OCI-M1 (cell line): ENCODE data around the gene DYNLT2.

Experiments
- DNase-seq: peaks from one replicate; lab custom pipeline; 2025; lab: John Stamatoyannopoulos, UW

DYNLT2 gene, protein sequence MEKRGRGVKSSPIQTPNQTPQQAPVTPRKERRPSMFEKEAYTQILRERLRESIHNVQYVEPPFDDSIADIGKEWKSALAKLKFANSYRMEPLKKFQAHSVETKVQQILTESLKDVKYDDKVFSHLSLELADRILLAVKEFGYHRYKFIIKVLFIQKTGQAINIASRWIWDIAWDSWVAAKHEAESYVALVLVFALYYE

DNA sequence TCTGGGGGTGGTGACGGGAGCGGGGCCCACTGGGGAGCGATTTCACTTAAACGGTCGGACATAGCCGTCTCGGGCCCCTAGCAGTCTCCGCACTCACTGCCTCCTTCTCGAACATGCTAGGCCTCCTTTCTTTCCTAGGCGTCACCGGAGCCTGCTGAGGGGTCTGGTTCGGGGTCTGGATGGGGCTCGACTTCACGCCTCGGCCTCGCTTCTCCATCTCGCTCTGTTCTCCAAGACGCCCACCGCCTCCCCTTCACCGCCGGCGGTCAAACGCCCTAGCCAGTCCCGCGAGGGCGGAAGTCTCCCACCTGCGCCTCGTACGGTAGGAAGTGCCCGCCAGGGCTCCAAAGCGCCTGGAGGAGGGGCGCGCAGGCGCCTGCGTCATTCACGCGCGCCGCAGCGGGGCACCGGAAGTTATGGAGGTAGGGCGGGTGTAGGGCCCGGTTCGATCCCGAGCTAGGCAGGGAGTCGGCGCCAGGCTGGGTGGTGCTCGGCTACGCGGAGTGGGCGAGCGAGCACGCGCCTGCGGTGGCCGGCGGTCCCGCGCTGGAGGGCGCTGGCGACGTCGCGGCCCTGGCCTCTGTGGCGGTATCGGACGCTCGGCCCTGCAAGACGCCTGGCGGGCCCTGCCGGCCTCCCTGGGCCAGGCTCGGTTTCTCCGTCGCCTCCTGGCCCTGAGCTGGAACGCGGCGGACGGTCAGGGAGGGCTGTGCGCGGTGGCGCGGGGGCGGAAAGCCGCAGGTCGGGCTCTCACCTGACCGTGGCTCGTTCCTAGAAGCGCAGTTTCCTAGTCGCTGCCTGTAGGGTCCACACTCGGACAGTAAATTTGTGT lies at the start of gene DYNLT2, which contains the start of gene ERMARD:
TSS of gene DYNLT2 (minus strand) at position 331 of the 832 bp plus-strand sequence. CDS start at position 217, 114 bp downstream.
TSS of gene ERMARD (plus strand) at position 381 of the 832 bp plus-strand sequence. CDS start at position 417, 36 bp downstream.
- peak; percentile 94 for DNase-seq

DNA sequence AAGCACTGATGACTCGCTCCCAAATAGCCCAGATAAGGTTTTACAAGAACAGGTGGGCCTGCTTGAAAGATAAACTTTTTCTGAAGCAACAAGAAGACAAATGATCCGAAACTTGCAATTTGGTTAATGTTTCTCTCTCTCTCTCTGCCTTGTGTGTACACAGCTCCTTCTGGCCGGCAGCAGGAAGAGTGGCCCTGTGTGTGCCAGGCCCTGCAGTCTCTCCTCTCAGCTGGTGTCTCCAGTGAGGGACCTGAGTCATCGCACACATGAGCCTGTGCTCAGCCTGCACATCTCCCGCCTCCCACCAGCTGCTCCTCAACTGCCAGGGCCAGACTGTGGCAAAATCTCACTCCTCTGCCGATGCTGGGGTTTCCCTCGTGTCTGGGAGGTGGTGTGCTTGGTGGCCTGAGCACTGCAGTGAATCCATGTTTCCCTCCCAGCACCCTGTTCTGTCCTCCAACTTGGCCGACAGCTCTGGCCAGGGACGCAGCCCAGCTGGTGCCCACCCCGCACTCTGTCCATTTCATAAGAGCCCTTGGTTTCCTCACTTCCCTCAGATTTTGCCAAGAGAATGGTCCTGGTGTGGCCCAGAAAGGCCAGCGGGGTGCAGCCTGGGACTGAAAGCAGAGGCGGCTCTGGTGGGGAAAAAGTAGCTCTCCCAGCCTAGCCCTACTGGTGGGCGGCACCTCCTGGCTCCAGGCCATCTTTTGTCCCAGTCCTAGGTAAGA lies 49.5 kb upstream of the DYNLT2 start:
- DNase-seq, result no peak

DNA sequence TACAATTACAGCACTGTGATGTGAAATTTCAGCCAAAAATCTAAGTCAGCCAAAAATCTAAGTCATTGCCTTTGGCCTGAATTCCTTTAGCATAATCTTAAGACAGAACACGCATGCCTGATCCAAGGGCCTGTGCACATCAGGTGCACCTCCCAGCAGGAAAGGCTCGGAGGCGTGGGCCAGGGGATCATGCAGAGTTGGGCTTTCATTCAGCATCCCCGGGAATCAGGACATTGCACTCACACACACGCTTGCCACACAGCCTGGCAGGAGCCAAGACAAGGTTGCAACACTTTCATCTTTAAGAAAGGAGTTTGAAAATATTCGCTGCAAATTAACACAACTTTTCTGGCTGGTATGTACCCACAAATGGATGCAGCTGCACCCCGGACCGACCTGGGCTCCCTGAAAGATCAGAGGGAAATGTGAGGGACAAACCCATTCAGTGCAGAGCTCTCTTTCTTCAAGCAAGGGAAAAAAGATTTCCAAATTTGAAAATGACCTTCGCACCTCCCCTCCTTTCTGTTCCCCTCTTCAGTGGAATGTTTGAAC lies 48.8 kb upstream of the DYNLT2 start:
- no peak for DNase-seq

DNA sequence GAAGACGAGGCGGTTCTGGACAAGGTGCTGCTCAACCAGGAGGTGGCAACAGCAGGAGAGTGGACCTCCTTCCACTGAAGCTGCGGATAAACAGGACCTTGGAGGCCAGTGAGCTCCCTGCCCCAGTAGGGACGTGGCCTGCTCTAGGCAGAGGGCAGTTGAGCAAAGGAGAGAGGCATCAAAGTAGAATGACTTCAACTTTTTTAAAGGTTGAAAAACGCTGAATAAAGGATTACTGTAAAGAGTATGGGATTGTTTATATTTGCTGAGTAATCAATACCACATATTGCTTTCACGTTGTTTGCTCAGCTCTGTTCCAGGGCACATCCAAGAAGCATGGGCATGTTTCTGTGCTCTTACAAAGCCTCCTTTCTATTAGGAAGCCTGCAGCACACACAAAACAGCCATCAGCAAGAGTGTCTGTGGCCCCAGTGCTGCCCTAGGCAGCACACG lies 48.1 kb upstream of the DYNLT2 start:
- DNase-seq, result no peak

DNA sequence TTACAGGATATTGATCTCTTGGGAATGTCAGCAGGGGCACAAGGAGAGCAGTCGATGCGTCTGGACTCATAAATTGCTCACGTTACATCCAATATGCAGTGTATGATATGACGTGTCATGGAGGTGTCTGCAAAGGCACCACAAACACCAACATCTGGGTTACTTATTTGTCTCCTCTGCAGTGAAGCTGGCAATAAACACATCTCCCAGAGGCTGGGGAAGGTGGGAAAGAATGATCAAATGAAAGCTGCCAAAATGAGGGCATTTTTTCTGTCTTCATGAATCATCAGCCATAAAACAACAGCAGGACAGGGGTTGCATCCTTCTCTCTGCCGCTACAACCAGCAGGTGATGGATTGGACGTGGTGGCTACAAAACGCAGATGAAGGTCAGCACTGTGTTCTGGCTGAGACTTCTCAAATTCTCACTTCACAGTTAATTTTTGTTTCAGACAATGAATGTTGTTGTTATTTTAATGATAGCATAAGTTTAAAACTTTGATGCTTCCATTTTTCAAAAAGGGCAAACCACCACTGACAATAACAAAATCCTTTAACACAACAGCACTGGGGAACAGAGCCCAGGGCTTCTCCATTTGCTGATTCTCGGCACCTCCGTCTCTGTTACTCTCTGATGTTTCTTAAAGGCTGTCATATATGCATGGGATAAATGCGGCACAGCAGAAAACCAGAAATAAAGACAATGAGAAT lies 47.5 kb upstream of the DYNLT2 start:
- DNase-seq, result no peak

DNA sequence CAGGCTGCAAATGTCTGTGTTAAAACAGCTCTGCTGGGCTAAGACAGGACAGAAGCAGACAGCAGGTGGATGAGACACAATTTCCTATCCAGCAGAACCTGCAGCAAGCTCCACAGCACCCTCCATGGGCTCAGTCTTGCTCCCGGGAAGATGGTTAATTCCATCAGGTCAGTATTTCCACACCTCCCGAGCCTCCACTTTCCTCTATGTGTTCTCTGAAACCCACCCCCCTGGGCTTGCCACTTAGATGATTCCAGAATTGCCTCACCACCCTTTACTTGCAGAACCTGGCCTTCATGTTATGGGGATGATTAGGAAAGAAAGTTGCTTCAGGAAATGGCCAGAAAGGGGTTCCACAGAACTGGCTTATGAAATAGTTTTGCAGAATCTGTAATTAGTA lies 43.8 kb upstream of the DYNLT2 start:
- DNase-seq, result no peak

DNA sequence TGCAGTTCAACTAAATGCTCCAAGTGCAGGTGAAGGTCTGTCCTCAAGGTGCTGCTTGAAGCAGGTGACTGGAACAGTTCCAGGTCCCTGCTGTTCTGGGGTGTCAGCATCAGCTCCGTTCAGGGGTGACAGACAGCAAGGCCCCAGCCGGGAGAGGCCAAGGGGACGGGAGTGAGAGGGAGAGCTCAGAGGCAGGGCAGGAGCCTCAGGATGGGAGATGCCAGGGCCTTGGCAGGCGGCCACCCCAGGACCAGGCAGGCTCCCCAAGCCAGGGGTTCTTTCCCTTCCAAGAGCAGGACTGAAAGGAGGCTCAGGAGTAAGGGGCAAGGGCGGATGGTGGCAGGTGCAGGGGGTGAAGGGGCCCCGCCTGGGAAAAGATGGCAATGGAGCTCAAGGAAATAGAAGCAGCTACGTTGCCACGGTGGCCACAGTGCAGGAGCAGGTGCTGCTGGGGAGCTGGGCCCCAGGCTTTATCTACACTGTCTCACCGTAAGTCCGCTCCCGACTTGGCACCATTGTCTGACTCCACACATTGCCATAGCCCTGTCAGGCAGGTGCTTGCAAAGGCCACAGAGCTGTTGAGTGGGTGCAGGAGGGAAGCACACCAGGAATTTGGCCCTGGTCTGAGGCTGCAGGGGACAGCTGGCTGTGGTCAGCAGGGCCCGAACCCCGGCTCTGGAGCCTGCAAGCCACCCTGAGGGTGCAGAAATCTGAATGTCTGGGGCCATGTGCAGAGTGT lies 43.1 kb upstream of the DYNLT2 start:
- DNase-seq, result no peak

DNA sequence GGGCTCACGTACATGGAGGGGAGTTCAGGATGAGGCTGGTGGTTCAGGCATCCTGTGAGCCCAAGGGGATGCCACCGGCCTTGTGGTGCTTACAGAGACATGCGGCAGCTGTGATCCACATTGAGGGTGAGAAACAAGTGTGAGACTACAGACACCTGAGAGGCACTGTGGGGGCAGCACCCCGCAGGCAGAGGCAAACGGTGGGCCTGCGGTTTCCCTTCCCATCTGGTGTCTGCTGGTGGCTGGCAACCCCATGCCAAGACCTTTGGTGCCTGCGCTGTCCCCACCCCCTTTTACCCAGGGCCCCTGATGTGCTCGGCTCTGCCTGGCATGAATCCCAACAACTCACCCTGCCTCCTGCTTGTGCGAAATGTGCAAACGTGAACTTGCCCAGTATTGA lies 42.0 kb upstream of the DYNLT2 start:
- no peak for DNase-seq

DNA sequence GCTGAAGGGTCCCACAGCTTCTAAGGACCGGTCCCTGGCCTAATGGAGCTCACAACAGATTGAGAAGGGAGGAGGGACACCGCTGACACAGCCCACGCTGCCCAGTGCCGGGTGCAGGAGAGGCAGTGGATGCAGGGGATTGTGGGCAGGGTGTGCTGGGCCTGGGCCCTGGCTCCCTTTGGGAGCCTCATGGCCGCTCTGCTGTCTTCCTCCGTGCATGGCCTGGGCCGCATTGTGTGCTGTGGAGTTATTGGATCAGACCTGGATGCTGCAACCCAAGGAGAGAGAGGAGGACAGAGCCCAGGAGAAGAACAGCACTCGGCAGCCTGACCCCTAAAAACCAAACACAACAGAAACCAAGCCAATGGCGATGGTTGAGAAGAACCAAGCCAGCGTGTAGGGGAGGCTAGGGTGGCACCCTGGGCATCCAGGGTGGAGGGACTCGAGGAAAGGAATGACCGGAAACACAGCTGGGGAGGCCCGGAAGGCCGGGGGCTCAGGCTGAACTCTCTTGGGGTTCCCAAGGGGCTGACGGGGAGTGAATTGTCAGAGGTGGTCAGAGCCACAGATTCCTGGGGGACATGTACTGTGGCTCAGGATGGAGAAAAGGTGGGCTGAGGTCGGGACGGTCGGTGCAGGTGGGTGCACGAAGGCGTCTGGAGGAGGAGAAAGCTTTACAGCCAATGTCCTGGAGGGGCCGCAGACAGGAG lies 41.1 kb upstream of the DYNLT2 start:
- no peak for DNase-seq

DNA sequence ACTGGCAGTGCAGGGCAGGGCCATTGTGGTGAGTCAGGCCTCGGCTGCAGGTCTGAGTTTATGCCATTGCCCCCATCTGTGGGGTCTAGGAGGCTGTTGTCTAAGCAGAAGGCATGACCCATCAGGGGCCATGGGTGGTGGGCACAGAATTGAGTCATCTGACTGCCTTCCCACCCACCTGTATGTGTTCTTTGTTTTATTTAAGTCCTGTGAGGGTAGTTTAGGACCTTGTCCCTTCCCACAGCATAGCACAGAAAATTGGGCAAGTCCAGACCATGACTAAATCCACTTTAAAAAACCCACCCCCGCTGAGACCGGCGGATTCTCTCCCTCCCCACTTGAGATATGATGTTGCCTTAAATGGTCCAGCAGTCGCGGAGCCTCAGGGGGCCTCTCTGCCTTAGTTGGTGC lies 40.4 kb upstream of the DYNLT2 start:
- DNase-seq, result no peak

DNA sequence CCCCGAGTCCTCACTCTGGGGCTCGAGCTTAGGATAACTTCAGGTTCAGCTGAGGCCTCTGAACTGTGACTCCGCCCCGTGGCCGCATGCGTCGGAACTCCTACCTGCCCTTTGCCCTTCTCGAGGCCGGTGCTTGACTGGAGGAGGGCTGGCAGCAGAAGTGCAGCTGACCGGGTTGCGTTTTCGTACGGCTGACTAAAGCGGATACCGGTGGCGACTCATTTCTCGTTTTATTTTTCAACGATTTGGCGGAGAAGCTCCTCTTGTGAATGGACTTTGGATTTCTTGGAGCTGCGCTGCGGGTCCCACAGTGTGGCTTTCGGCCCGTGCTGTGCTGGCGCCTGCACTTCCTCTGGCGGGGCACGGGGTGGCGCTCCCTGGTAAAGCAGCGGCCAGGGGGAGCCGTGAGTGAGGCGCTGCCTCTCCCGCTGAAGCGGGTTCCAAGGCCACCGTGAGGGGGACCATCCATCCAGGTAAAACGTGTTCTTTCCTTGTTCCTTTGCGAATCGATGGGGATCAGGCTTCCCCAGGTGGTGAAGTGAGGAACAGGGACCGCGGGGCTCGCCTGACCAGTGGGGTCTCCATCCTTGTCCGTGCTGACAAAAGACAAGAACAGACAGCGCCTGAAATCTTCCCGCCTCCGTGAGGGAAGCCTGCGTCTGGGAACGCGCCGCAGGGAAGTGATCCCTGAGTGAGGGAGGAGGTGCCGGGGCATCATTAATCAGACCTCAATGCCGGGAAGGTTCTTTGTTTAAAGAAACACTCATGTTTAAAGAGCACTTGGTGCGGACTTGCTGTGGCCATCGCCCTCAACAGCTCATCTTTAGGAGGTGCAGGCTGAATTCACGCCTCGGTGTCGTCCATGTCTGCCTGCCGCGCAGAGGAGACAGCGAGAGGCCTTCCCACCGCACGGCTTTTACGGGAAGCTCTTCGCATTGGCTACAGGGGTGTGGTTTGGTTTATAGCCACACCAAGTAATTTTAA lies 38.9 kb upstream of the DYNLT2 start:
- peak; percentile 67 for DNase-seq

DNA sequence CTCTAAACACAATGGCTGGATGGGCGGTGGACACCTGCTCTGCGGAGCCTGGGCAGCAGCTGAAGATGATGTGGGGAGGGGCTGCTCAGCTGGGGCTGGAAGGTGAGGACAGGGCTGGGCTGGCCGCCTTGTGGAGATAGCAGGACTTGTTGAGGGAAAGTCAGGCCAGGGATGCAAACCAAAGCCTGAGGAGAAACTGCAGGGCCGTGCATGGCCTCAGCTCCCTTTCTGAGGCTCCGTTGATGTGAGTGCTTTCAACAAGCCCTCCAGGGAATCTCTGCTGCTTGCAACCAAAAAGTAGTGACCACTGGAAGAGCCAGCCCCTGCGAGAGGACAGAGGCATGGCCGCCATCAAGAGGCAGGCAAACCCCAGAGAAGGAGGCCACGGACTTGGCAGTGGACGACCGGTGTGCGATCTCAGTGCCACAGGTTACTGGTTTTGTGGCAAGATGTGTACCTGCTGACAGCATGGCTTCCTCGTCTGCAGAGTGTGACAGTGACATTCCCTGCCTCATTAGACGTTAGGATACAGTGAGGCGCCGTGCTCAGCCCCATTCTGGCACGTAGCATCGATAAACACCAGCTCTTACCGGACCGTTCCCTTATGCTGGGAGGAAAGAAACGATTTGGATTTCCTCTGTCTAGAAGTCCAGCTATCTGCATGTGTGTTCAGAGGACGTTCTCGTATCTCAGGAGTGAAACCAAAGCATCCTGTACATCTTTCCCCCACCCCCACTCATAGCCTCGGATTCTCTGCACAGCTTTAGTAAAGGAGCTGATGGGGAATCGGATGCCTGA lies 38.0 kb upstream of the DYNLT2 start:
- no peak for DNase-seq

DNA sequence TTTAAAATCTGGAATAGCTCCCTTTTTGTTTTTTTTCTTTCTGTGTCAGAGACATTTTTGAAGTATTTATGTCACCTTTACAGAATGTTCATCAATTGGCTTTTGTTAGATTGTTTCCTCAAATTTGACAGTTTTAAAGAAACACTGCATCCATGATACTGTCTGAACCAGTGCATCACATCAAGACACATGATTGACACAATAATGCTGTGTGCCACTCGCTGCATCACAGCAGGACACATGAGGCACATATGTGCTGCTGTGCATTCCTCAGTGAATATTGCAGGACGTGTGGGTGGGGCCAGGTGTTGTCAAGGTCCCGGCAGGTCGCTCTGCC lies 37.4 kb upstream of the DYNLT2 start:
- DNase-seq, result no peak

DNA sequence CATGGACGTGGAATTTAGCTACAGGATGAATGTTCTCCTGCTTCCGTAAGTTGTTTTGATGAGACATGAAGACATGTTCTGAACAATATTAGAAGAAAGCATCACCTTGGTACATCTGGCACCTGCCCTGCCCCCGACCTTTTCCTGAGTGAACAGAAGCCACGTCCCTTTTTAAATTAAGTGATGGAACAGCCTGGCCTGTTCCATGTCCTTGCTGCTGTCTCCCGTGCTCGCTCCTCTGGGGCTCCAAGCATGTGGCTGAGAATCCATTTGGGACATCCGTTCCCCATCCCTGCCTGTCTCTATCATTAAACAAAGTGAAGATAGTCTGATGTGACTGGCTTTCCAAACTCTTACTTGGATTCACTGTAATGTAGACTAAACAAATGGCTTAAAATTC lies 36.4 kb upstream of the DYNLT2 start:
- no peak for DNase-seq

DNA sequence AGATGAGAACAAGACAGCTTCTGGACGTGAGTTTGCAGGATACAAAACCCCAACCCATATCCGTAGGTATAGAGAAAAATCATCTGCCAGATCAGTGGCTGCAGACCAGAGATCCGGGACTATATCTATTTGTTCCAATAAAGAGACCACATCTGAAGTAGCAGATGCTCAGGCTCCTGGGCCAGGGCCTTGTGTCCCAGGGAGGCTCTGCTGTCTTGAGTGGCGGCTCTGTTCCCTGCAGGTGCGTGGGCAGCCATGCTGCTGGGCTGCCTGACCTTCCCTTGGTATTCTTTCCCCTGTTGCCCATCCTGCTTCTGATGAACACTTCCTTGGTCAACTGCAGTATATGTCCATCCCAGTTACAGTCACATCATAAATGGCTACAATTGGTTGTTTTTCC lies 35.0 kb upstream of the DYNLT2 start:
- DNase-seq, result no peak

DNA sequence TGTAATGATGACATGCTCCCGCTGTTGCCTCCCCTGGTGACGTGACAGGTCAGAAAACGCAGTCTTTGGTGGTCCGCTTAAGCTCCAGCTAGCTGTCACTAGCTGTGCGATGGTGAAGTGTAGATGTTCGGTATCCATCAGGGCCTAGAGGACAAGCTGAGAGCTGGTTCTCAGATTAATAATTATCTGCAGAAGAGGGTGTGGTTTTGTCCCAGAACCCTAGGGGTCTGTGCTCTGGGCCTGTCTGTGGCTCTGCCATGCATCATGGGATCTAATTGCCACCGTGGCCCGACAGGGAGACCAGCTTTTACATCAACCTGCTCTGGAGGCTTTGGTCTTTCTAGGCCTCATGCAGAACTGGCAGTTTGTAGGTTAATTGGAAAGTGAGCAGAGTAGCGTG lies 34.2 kb upstream of the DYNLT2 start:
- no peak for DNase-seq

DNA sequence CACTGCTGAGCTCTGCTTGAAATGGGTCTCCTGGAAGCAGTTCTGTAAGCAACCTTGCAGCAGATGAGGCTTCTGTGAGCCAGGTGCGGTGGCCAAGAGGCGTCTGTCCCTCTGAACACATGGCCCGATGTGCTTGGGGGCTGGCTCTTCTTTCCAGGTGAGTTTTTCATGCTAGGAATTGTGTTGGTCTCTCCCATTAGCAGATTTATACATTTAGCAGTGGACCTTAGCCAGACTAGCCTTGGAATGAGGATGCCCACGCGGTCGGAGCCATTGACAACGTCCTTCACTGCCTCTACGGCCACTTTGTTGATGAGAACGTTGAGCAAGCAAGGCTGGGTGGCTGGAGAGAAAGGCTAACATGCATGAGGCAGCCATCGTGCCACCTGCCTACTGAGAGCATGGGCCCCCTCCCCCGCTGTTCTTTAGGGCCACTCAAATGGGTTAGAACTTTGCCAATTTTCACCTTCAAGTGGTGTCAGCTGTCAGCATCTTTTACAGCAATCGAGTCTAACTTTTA lies 33.5 kb upstream of the DYNLT2 start:
- DNase-seq, result no peak
